BLaER1 (cell line): ENCODE data around the gene PCGF5.
"Not testable (repeated sequence)": the region's sequence is repeated elsewhere in the genome, so short reads cannot be mapped to it uniquely, and the experiment has no call there.

Experiments
- H3K27ac ChIP-seq: shearing (Covaris generic); formaldehyde crosslinking; 2 replicates; pipeline ENCODE4 v1.8.1; 2022
- H3K27me3 ChIP-seq: shearing (Covaris generic); formaldehyde crosslinking; 2 replicates; pipeline ENCODE4 v1.8.1; 2022
- H3K36me3 ChIP-seq: shearing (Covaris generic); formaldehyde crosslinking; 2 replicates; pipeline ENCODE4 v1.8.1; 2022
- H3K4me1 ChIP-seq: shearing (Covaris generic); formaldehyde crosslinking; 2 replicates; pipeline ENCODE4 v1.8.1; 2022
- H3K4me2 ChIP-seq: shearing (Covaris generic); formaldehyde crosslinking; 2 replicates; pipeline ENCODE4 v1.8.1; 2022
- H3K4me3 ChIP-seq: shearing (Covaris generic); formaldehyde crosslinking; 2 replicates; pipeline ENCODE4 v1.8.1; 2022
- H3K9ac ChIP-seq: shearing (Covaris generic); formaldehyde crosslinking; 2 replicates; pipeline ENCODE4 v1.8.1; 2022
- H3K9me3 ChIP-seq: shearing (Covaris generic); formaldehyde crosslinking; 2 replicates; pipeline ENCODE4 v1.8.1; 2022
- H4K20me1 ChIP-seq: shearing (Covaris generic); formaldehyde crosslinking; 2 replicates; pipeline ENCODE4 v1.8.1; 2022
- Cebpa-rat ChIP-seq: shearing (Covaris generic); IDR thresholded peaks from 2 replicates; pipeline ENCODE4 v1.8.1; 2022

PCGF5 gene

GRCh38 chr10:91317541-91317940 lies 97.1 kb downstream of the PCGF5 start:
- Histone ChIP-seq H3K4me2 (no peak overlapping the region), H3K4me1 (no peaks in the 10 kb centered on the region), H3K9ac (no peak overlapping the region), H3K36me3 (no peaks in the 10 kb centered on the region), H3K4me3 (no peak overlapping the region), H4K20me1 (no peaks in the 10 kb centered on the region), H3K27ac (no peak overlapping the region), H3K9me3 (no peaks in the 10 kb centered on the region), H3K27me3 (no peaks in the 10 kb centered on the region)
- no peak for TF ChIP-seq Cebpa-rat

GRCh38 chr10:91319336-91319735 lies 98.9 kb downstream of the PCGF5 start:
- H3K9me3 ChIP-seq, result peaks cover 10% of the 10 kb centered on the region
- H4K20me1 ChIP-seq, result no peaks in the 10 kb centered on the region
- H3K9ac ChIP-seq, result no peak overlapping the region
- no peak for TF ChIP-seq Cebpa-rat
- H3K36me3 ChIP-seq, result no peaks in the 10 kb centered on the region
- no peak overlapping the region for H3K4me2 ChIP-seq
- H3K4me1 ChIP-seq, result no peaks in the 10 kb centered on the region
- H3K4me3 ChIP-seq, result no peak overlapping the region
- H3K27ac ChIP-seq, result no peak overlapping the region
- no peaks in the 10 kb centered on the region for H3K27me3 ChIP-seq

- H3K9me3 ChIP-seq, result peaks cover 18% of the 10 kb centered on the region
These were observed 102.9 kb downstream of the PCGF5 start for GRCh38 chr10:91323293-91323905.

GRCh38 chr10:91328320-91328984 lies 108.0 kb downstream of the PCGF5 start:
- Histone ChIP-seq H3K36me3 (no peaks in the 10 kb centered on the region), H3K9me3 (peaks cover 25% of the 10 kb centered on the region), H3K27ac (no peak overlapping the region), H3K9ac (no peak overlapping the region), H3K4me1 (no peaks in the 10 kb centered on the region), H4K20me1 (no peaks in the 10 kb centered on the region), H3K27me3 (no peaks in the 10 kb centered on the region), H3K4me3 (no peak overlapping the region), H3K4me2 (no peak overlapping the region)
- TF ChIP-seq Cebpa-rat, result no peak

More at GRCh38 chr10:91323293-91323905, 102.9 kb downstream of the PCGF5 start:
- H3K4me2 ChIP-seq, H3K4me3 ChIP-seq, H3K36me3 ChIP-seq, H3K27ac ChIP-seq, H4K20me1 ChIP-seq, H3K27me3 ChIP-seq, H3K4me1 ChIP-seq, H3K9ac ChIP-seq: not testable (repeated sequence)
